ENCODE results near the gene KLHL29. TPM values are rescaled to one million over a fixed set of nuclear protein-coding genes. Genes with fewer than 3 reads are reported as not detected.

Gene KLHL29
- total RNA-seq, 1 experiment from 2014 or later = 16.7 TPM

DNA sequence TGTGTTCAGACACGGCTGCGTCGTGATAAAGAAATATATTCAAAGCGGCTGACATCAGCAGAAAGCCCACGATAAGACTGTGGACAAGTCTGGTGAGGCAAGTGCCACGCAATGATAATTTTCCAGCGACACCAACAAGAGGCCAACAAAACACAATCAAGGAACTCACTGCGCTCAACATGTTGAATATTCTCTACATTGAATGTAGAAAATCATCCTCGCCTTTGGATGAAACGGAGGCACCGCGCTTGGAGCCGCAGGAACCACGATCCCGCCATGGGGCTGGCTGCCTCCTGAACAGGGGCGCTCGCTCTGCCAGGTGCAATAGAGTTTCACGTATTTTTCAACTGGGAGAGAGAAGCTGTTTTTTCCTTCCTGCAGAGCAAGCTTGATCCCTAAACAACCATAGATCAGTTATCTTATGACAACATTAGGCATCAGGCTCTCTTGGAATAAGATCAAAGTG, 321.7 kb downstream of the KLHL29 start:
- Histone ChIP-seq H3K4me3 (replicated peaks in 1 of 2; ENCODE audit: low read depth in 1 of 2, low read length in 2 of 2) (no peak overlapping the region), H3K4me2 (ENCODE audit: low read length) (no peak overlapping the region), H3K9me2 (ENCODE audit: insufficient read depth) (no peaks in the 10 kb centered on the region), H3K4me1 (ENCODE audit: control insufficient read depth in 1 of 2, insufficient read depth in 2 of 2, low read length in 2 of 2) (no peaks in the 10 kb centered on the region), H3K27me3 (ENCODE audit: insufficient read depth, low read length) (no peaks in the 10 kb centered on the region), H2AFZ (ENCODE audit: low read depth, low read length, poor library complexity, severe bottlenecking) (no peak overlapping the region), H3K27ac (ENCODE audit: low read depth, low read length) (no peak overlapping the region), H4K20me1 (ENCODE audit: insufficient read depth) (no peaks in the 10 kb centered on the region), H3K9me3 (ENCODE audit: control insufficient read depth in 1 of 2, insufficient read depth in 1 of 2, low read depth in 1 of 2, low read length in 2 of 2) (no peaks in the 10 kb centered on the region), H3K36me3 (ENCODE audit: control insufficient read depth in 1 of 2, insufficient read depth in 2 of 2, low read length in 2 of 2) (no peaks in the 10 kb centered on the region), H3K79me2 (ENCODE audit: insufficient read depth, low read length) (no peaks in the 10 kb centered on the region), H3K9ac (ENCODE audit: low read length) (no peak overlapping the region)
- TF ChIP-seq RAD21 (IDR thresholded peaks at IDR 0.05; ENCODE audit: low read depth) (no peak), FOSL1 (IDR thresholded peaks at IDR 0.05; ENCODE audit: low read depth) (no peak), EZH2phosphoT487 (IDR thresholded peaks at IDR 0.05; ENCODE audit: borderline replicate concordance) (no peak), EGR1 (IDR thresholded peaks at IDR 0.05; ENCODE audit: low read depth) (no peak), CEBPB (IDR thresholded peaks at IDR 0.05; ENCODE audit: low read depth) (no peak), ZFX (IDR thresholded peaks at IDR 0.05) (no peak), POLR2A (IDR thresholded peaks at IDR 0.05; ENCODE audit: borderline replicate concordance, extremely low read depth, insufficient read depth, insufficient read length) (no peak), POLR2AphosphoS5 (IDR thresholded peaks at IDR 0.05; ENCODE audit: low read depth, low read length) (no peak), EZH2 (IDR thresholded peaks at IDR 0.05) (no peak), JUND (IDR thresholded peaks at IDR 0.05) (no peak), ZNF274 (IDR thresholded peaks at IDR 0.05; ENCODE audit: low read depth, low read length) (no peak), CBX3 (IDR thresholded peaks at IDR 0.05; ENCODE audit: low read depth) (no peak), SIN3A (IDR thresholded peaks at IDR 0.05; ENCODE audit: low read depth) (no peak)
- TF ChIP-seq, protein P1, sequence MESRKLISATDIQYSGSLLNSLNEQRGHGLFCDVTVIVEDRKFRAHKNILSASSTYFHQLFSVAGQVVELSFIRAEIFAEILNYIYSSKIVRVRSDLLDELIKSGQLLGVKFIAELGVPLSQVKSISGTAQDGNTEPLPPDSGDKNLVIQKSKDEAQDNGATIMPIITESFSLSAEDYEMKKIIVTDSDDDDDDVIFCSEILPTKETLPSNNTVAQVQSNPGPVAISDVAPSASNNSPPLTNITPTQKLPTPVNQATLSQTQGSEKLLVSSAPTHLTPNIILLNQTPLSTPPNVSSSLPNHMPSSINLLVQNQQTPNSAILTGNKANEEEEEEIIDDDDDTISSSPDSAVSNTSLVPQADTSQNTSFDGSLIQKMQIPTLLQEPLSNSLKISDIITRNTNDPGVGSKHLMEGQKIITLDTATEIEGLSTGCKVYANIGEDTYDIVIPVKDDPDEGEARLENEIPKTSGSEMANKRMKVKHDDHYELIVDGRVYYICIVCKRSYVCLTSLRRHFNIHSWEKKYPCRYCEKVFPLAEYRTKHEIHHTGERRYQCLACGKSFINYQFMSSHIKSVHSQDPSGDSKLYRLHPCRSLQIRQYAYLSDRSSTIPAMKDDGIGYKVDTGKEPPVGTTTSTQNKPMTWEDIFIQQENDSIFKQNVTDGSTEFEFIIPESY (IDR thresholded peaks at IDR 0.05; ENCODE audit: extremely low read depth, insufficient replicate concordance, low read length) = no peak
- TF ChIP-seq, protein P2, sequence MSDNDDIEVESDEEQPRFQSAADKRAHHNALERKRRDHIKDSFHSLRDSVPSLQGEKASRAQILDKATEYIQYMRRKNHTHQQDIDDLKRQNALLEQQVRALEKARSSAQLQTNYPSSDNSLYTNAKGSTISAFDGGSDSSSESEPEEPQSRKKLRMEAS (IDR thresholded peaks at IDR 0.05) = no peak
- TF ChIP-seq, protein P3, sequence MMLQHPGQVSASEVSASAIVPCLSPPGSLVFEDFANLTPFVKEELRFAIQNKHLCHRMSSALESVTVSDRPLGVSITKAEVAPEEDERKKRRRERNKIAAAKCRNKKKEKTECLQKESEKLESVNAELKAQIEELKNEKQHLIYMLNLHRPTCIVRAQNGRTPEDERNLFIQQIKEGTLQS (IDR thresholded peaks at IDR 0.05) = no peak
- ChIA-PET POLR2A (no interaction called here), RAD21 (ENCODE audit: low non-redundant PET in 1 of 2, low total read pairs in 2 of 2, uncharacterized antibody in 2 of 2, unreplicated experiment in 2 of 2) (no interaction called here), CTCF (no interaction called here)
- BruUV-seq (replicated peaks) = no TSS peak
- DNase-seq (ENCODE audit: low read depth, low spot score) (no peak), ATAC-seq (no peak)
- intact Hi-C loops (cut with micrococcal nuclease) = no loop called here
